Activated T-helper 1 cell treated with anti-CD3 and anti-CD28 coated beads, Interleukin-2, amount 50 U/mL, for 16 hours (primary cell): ENCODE data around the gene RRAS.
A peak's percentile ranks its signal among the peaks of the same experiment; 100 is the strongest.
"Not testable (repeated sequence)": the region's sequence is repeated elsewhere in the genome, so short reads cannot be mapped to it uniquely, and the experiment has no call there.

Experiments
- DNase-seq, 2 donors: peaks; one replicate each; pipeline ENCODE4 v3.0.0-alpha.2; 2020; ENCODE audit warnings: low read depth in 1 of 2, low spot score in 1 of 2

Gene RRAS

DNA sequence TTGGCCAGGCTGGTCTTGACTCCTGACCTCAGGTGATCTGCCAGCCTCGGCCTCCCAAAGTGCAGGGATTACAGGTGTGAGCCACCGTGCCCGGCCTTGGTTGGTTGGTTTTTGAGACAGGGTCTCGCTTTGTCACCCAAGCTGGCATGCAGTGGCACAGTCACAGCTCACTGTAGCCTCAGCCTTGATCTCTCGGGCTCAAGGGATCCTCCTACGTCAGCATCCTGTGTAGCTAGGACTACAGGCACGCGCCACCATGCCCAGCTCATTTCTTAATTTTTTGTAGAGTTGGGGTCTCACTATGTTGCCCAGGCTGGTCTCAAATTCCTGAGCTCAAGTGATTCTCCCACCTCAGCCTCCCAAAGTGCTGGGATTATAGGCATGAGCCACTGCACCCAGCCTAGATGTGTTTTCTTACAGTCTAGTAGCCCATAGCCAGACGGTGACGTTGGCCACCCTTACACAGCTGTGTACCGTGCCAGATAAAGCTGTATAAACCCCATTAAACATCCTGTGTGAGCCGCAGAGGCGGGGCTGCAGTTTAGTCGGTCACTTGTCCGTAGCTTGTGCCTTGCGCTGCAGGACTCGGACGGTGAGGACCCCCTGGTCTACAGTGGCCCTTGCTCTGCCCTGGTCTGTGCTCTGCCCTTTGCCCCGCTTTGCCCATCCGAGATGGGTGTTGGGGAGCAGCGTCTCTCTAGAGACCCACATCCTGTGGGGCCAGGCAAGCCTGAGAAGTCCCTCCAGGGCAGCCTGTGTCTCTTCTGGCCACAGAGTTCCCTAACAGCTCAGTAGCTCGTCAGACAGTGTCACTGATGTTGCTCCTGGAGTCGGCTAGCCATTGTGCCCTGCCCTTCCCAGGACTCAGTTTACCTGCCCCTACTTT is 15.9 kb upstream of the RRAS start:
- DNase-seq = no peak

DNA sequence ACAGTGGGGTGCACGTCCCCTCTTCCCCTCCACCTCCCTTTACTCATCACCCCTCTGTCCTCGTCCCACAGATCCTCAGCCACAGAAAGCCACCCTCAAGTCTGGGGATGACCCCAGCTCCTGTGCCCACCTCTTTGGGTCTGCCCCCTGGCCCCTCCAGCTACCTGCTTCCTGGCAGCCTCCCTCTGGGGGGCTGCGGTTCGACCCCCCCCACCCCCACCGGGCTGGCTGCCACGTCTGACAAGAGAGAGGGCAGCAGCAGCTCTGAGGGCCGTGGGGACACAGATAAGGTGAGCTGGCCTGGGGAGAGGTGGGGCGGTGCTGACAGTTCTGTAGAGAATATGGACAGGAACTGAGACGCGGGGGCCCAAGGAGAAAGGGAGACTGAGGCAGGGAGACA is 14.6 kb upstream of the RRAS start:
- DNase-seq = no peak

DNA sequence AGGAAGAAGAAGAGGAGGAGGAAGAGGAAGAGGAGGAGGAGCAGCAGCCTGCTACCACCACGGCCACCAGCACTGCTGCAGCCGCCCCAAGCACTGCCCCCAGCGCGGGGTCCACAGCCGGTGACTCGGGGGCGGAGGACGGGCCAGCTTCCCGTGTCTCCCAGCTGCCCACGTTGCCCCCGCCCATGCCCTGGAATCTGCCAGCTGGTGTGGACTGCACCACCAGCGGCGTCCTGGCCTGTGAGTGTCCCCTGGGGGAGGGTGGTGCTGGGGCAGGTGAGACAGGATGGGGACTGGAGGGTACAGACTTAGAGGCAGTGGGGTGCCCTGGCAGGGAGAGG is 13.5 kb upstream of the RRAS start:
- DNase-seq = no peak

GRCh38 chr19:49652551-49653465 is 12.9 kb upstream of the RRAS start:
- no peak for DNase-seq

DNA sequence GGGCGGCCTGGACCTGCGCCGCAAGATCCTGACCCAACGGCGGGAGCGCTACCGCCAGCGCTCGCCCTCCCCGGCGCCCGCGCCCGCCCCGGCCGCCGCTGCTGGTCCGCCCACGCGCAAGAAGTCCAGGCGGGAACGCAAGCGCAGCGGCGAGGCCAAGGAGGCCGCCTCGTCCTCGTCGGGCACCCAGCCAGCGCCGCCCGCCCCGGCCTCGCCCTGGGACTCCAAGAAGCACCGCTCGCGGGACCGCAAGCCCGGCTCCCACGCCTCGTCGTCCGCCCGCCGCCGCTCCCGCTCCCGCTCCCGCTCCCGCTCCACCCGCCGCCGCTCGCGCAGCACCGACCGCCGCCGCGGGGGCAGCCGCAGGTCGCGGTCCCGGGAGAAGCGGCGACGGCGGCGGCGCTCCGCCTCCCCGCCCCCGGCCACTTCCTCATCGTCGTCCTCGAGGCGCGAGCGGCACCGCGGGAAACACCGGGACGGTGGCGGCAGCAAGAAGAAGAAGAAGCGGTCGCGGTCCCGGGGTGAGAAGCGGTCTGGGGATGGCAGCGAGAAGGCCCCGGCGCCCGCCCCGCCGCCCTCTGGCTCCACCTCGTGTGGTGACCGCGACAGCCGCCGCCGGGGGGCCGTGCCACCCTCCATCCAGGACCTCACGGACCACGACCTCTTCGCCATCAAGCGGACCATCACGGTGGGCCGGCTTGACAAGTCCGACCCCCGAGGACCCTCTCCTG is 12.0 kb upstream of the RRAS start:
- no peak for DNase-seq

GRCh38 chr19:49651029-49651819 is 11.3 kb upstream of the RRAS start:
- no peak for DNase-seq

GRCh38 chr19:49646586-49646985 is 6.6 kb upstream of the RRAS start:
- no peak for DNase-seq

DNA sequence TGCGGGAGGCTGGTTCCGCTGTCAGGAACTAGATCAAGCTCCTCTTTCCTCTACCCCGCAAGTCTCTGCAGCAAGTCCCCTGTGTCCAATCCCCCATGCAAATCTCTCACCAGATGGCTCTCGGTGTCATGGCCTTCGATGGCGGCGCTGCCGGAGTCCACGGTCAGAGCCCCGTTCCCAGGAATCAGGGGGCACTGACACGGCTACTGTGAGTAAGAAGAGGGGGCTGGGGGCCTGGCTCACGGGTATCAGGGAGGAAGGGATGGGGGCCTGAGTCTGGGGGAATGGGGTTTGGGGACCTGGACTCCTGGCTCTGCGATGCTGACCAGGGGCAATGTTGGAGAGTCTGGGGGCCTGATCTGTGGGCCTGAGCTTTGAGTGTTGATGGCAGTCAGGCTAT is 6.1 kb upstream of the RRAS start:
- no peak for DNase-seq

DNA sequence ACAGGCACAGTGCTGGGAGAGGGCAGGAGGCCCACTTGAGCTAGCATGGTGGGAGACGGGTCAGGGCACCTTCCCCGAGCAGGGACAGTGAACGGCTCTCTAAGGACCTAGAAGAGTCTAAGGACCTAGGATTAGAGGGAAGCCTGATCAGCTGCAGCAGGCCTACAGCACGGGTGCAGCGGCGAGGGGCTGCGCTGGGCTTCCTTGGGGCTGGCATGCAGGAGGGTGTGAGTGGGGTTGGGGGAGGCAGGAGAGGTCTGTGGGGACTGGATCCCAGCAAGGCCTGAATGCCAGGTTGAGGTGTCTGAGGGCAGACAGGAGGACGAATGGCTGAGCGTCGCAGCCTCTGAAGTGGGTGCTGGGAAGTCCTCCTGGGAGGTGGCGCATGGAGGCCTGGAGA is 5.6 kb upstream of the RRAS start:
- DNase-seq = no peak

- no peak for DNase-seq
Measured at GRCh38 chr19:49643466-49643865, 3.5 kb upstream of the RRAS start.

DNA sequence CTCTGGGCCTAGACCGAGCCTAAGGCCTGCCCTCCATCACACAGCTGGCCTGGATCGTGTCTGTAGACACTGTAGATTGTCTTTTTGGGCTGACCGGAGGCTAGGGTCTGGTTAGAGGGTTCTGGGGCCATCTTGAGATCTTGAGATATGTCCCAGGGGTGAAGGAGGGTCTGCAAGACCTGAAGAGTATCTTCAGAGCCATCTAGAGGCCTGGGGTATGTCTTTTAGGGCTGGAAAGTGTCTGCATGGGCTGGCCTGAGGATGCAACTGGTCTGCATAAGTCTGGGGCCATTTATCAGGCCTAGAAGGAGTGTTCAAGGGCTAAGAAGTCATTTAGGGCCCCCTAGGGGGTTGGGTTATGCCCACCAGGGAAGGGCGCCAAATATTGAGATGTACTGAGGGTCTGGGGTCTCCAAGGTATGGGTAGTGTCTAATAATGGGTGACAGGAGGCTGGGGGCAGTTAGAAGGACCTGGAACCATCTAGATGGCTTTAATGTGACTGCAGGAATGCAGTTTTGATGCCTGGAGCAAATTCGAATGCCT is 2.6 kb upstream of the RRAS start:
- no peak for DNase-seq

DNA sequence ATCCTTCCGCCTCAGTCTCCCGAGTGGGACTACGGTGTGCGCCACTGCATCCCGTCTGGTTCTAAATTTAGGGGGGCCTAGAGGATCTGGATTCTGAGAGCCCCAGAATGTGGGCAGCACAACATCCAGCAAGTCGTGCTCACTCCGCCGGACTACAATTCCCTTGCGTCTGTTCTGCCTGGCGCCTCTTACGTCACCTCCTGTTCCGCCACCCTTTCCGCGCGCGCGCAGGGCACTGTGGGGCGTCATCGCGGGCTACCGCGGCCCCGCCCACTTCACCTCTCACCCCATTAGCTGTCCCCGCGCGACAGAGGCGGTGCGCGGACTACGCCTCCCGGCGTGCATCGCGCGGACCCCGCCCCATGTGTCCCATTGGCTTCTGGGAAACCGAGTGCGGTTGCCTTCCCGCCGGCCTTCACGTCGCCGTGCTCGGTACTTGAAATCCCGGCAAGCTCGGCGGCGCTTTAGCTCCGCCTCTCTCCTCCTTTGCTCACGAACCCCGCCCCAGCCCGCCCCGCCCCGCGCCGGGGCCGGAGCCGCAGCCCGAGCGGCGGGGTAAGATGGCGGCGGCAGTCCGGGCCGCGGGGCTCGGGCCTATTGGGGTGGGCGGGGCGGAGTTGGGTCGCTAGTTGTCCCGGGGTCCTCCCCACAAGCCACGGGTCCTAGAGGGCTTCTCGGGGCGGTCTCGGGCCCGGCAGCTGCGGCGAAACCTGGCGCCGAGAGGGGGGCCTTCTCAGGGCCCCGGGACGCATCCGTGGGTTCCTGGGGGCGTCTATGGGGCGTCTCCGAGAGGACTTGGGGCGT is 1.9 kb upstream of the RRAS start, which contains the start of gene SCAF1:
Gene SCAF1, plus strand, starts transcription at position 522 of the 804 bp plus-strand sequence. CDS start 2,818 bp downstream, outside the sequence.
- DNase-seq = peak; percentile 98 to 100

GRCh38 chr19:49639401-49640112 is 386 bp downstream of the RRAS start:
- DNase-seq = no peak

DNA sequence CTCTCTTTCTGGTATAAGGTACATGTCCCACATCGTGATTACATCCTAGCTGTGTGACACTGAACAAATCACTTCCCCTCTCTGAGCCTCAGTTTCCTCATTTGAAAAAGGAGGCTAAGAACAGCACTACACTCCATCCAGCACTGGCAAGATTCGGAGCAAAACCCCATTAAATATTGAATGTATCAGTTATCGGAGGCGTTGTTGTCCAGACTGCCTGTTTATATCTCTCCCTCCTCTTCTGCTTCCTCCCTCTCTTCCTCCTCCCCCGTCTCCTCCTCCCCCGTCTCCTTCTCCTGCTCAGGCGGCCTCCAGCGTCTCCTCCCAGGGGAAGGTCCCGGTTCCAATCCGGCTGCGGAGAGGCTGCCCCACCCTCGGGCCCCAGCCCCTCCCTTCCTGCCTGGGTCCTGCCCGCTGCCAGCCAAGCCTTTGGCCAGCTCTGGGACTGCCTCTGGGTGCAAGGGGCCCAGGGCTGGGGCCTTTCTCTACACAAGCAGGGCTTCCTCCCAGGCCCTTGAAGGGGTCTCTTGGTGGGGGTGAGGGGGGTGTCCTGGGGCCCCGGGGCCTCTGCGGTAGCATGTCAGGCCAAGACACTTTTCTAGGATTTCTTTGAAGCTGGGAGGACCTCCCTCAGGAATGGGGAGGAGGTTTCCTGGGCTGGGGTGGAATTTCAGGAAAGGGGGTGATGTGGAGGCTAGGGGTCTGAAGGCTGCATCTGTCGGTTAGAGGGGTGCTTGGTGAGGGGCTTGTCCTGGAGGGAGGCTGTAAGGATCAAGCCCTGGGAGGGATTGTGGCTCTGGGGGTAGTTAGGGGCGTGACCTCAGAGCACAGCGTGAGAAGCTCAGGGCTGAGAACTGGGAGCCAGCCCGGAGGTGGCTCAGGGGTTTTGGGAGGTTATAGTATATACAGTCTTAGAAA is 1.9 kb downstream of the RRAS start:
- no peak for DNase-seq

GRCh38 chr19:49636233-49636932 is 3.6 kb downstream of the RRAS start:
- no peak for DNase-seq

DNA sequence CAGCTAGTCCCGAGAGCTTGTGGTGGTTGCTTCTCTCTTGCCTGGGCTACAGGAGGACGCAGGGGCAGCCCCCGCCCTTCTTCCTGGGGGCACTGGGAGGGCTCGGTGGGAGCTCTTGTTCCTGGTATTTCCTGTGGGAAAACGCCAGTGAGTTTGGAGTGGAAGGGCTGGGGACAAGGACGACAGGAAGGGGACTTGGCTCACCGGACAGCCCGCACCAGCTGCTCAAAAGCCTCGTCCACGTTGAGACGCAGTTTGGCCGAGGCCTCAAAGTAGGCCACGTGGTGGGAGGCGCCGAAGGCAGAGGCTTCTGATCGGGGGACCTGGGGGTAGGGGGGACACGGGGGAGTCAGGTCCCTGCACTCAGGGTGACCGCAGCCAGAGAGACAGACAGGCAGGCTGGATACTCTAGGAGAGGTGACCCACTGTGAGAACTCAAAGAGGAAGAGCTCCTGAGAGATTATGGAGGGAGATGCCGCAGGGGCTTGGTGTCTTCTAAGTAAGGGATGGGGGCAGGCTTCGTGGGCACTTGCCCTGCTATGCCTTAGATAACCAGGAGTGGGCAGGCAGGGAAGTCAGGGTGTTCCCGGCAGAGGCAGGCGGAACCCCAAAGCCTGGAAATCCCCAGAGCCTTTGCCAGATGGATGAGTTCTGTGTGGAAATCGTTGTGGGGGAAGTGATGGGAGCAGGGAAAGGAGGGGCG is 4.3 kb downstream of the RRAS start:
- no peak for DNase-seq

- not testable (repeated sequence) for DNase-seq
Measured at GRCh38 chr19:49633273-49633672, 6.7 kb downstream of the RRAS start.
